Thyroid gland (tissue), 4 donors: ENCODE measurements around the gene TMEM185A.
"Not testable (repeated sequence)": the region's sequence is repeated elsewhere in the genome, so short reads cannot be mapped to it uniquely, and the experiment has no call there.

ENCODE experiments used
- POLR2A ChIP-seq, 2 donors: fragments of 450-650 bp; IDR thresholded peaks; one replicate each; pipeline ENCODE4 v1.6.1; 2017; ENCODE audit warnings: antibody characterized with exemption in 2 of 2, mild to moderate bottlenecking in 2 of 2, moderate library complexity in 1 of 2
- TF ChIP-seq, protein P1 (sequence below), 6 experiments: fragments of 200-600 bp in 3 of 6; fragments of 450-650 bp in 3 of 6; sonication (generic) in 3 of 6; IDR thresholded peaks; one replicate each; pipeline ENCODE4 v1.5.1; 2016 to 2019; ENCODE audit warnings: antibody characterized with exemption in 6 of 6, mild to moderate bottlenecking in 2 of 6, inconsistent platforms in 1 of 6, moderate library complexity in 1 of 6

DNA sequence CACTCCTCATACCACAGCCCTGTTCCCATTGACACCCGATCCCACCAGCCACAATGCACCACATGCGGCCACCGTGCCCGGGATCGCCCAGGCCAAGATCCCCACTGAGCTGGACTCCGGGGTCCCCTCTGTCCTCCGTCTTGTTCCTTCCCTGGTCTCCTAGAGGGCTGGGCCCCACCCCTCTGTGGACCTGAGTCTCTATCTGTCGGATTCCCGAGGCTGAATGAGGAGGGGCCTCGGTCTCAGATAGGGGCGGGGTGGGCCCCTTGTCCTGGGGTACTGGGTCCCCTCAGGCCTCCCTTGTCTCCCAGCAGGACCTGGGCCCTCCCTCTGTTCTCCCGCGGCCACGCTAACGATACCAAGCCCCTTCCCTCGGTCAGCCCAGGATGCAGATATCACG lies 46.0 kb downstream of the TMEM185A start:
- TF ChIP-seq, protein P1, sequence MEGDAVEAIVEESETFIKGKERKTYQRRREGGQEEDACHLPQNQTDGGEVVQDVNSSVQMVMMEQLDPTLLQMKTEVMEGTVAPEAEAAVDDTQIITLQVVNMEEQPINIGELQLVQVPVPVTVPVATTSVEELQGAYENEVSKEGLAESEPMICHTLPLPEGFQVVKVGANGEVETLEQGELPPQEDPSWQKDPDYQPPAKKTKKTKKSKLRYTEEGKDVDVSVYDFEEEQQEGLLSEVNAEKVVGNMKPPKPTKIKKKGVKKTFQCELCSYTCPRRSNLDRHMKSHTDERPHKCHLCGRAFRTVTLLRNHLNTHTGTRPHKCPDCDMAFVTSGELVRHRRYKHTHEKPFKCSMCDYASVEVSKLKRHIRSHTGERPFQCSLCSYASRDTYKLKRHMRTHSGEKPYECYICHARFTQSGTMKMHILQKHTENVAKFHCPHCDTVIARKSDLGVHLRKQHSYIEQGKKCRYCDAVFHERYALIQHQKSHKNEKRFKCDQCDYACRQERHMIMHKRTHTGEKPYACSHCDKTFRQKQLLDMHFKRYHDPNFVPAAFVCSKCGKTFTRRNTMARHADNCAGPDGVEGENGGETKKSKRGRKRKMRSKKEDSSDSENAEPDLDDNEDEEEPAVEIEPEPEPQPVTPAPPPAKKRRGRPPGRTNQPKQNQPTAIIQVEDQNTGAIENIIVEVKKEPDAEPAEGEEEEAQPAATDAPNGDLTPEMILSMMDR (IDR thresholded peaks at IDR 0.05), result not testable (repeated sequence)
- TF ChIP-seq POLR2A (IDR thresholded peaks at IDR 0.05), result not testable (repeated sequence)
